DMS114 treated with DMSO at 0.1 percent for 48 hours (cell line): Measurements from ENCODE around the gene TUT4.

Experiments used
- DNase-seq: peaks from one replicate; lab custom pipeline; 2025; ENCODE audit not compliant: unreplicated experiment; lab: John Stamatoyannopoulos, UW

TUT4 gene

GRCh38 chr1:52533713-52534112, 19.2 kb downstream of the TUT4 start:
- DNase-seq = no peak

GRCh38 chr1:52532731-52533327, 20.1 kb downstream of the TUT4 start:
- no peak for DNase-seq

- DNase-seq = no peak
Measured at GRCh38 chr1:52532247-52532646, 20.6 kb downstream of the TUT4 start.

- no peak for DNase-seq
Measured at GRCh38 chr1:52531249-52531872, 21.5 kb downstream of the TUT4 start.

GRCh38 chr1:52530563-52531144, 22.2 kb downstream of the TUT4 start:
- DNase-seq = no peak

- DNase-seq = no peak
Measured at GRCh38 chr1:52523376-52523775, 29.5 kb downstream of the TUT4 start.

GRCh38 chr1:52520148-52520547, 32.7 kb downstream of the TUT4 start:
- DNase-seq = no peak

- DNase-seq = no peak
Measured at GRCh38 chr1:52518962-52519361, 33.9 kb downstream of the TUT4 start.

GRCh38 chr1:52511851-52512615, 40.9 kb downstream of the TUT4 start:
- no peak for DNase-seq

GRCh38 chr1:52511439-52511838, 41.5 kb downstream of the TUT4 start:
- DNase-seq = no peak

GRCh38 chr1:52506920-52507546, 45.9 kb downstream of the TUT4 start:
- DNase-seq = no peak

- no peak for DNase-seq
Measured at GRCh38 chr1:52506349-52506748, 46.5 kb downstream of the TUT4 start.

GRCh38 chr1:52504720-52505119, 48.2 kb downstream of the TUT4 start:
- no peak for DNase-seq

- DNase-seq = no peak
Measured at GRCh38 chr1:52503706-52504105, 49.2 kb downstream of the TUT4 start.

- no peak for DNase-seq
Measured at GRCh38 chr1:52502789-52503188, 50.1 kb downstream of the TUT4 start.

- no peak for DNase-seq
Measured at GRCh38 chr1:52487632-52488031, 65.3 kb downstream of the TUT4 start.

- no peak for DNase-seq
Measured at GRCh38 chr1:52482326-52483004, 70.4 kb downstream of the TUT4 start.

GRCh38 chr1:52479076-52479475, 73.8 kb downstream of the TUT4 start:
- no peak for DNase-seq

- no peak for DNase-seq
Measured at GRCh38 chr1:52477876-52478275, 75.0 kb downstream of the TUT4 start.

- no peak for DNase-seq
Measured at GRCh38 chr1:52476943-52477342, 75.9 kb downstream of the TUT4 start.

GRCh38 chr1:52474807-52475206, 78.1 kb downstream of the TUT4 start:
- no peak for DNase-seq
